NCI-H2029 (cell line): Measurements from ENCODE around the gene CRYZL1.
"Not testable (repeated sequence)": the region's sequence is repeated elsewhere in the genome, so short reads cannot be mapped to it uniquely, and the experiment has no call there.

Source experiments
- DNase-seq: peaks from one replicate; lab custom pipeline; 2025; lab: John Stamatoyannopoulos, UW

The CRYZL1 gene

DNA sequence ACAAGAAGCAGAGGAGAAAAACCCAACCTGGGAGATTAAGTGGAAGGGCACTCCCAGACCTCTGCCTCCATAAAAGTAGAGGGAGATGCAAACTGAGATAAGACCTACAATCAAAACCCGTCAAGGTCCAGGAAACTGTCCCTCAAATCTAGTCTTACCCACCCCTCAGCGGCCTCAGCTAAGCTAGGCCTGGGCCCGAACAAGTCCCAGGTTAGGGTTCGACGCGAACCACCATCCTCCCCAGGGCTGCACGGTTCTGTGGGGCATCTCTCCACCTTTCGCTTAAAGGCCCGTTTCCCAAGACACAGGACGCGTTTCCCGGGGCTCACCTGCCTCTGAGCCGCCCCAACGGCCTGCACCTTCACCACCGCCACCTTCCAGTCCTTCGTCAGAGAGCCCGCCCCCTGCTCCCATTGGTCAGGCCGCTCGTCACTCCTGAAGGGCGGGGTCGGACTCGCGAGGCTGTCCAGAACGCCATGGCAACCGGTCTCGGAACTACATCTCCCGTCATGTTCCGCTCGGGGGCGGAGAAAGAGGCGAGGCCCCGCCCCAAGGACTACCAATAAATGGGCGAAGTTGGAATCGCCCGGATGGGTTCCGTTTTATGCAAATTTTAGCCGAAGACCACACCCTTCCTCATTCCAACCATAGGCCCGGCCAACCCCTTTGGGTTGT lies at the start of gene CRYZL1:
CRYZL1 (minus strand) TSS at position 390 of the 675 bp plus-strand sequence. CDS start 10,190 bp downstream, outside the sequence.
- DNase-seq = peak; percentile 100

DNA sequence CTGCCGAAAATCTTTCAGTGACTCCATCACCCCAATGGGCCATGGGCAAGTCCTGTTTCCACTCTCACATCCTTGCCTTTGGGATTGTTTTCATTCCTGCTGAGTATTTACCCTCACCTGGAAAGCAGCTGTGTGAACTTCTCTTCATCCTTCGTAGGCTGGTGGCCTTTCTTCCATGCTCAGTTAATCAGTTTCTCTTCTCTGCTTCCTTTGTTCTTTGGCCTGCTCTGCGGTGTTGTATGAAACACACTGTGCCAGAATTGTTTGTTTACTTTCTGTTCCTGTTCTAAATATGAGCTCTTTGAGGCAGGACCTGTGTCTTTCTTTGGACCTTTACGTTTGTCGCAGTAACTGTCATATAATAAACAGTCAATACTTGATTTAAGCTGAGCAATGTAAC lies 49.3 kb upstream of the CRYZL1 start:
- peak; percentile 19 for DNase-seq

- DNase-seq = no peak
Measured at GRCh38 chr21:33688353-33688752, 46.8 kb upstream of the CRYZL1 start.

GRCh38 chr21:33687634-33688033 lies 46.1 kb upstream of the CRYZL1 start:
- DNase-seq = no peak

- peak; percentile 56 for DNase-seq
Measured at GRCh38 chr21:33686386-33686785, 44.8 kb upstream of the CRYZL1 start.

- DNase-seq = no peak
Measured at GRCh38 chr21:33685613-33686197, 44.2 kb upstream of the CRYZL1 start.

DNA sequence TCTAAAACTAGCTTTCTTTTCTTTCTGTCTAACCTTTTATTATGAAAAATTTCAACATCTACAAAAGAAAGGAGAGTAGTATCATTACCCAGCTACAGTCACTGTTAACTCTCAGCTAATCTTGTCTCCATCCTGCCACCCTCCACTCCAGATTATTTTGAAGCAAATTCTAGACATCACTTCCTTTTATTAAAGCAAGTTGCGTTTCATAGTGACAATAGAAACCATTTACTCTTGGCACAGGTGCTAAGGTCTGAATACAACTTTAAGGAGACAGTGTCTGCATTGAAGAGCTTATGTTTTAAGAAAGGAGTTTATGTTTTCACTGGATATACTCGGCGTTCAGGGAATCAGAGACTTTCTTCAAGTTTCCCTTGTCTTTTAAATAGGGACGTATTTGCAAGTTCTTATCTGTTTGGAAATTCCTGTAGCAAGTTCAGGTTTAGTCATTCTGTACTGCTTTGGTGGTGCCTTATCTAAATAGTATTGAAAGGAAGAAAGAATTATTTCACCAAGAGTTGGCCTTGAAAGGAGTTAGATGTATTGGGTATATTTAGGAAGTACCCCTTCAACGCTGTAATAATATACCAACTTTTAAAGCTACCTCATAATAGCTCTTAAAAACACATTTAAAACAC lies 43.5 kb upstream of the CRYZL1 start:
- DNase-seq = no peak

GRCh38 chr21:33684068-33684467 lies 42.5 kb upstream of the CRYZL1 start:
- DNase-seq = no peak

DNA sequence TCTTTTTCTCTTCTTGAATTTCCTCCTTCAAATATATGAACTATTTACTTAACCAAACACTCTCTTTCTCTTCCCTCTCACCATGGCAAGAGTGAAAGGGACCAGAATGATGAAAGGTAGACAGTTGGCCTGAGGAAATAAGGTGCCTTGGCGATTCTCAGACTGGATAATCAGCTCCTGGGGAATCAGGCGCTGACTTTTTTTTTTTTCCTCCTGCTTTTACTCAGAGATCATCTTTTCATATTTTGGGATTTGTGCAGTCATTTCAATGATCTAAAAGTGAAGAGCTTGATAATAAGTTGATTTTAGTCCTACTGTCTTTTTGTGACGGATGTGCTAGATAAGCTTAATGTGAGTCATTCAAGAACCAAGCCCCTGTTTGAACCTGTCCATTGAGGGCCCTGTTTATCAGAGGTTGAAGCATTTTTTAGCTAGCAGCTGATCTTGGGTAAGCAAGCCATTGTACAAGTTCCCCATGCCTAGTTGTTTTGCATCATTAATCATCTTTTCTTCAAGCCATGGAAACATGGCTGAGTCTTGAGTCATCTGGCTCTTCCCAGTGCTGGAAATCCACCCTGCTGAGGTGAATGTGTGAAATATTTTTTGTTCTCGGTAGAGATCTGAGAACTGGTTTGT lies 41.6 kb upstream of the CRYZL1 start:
- no peak for DNase-seq

DNA sequence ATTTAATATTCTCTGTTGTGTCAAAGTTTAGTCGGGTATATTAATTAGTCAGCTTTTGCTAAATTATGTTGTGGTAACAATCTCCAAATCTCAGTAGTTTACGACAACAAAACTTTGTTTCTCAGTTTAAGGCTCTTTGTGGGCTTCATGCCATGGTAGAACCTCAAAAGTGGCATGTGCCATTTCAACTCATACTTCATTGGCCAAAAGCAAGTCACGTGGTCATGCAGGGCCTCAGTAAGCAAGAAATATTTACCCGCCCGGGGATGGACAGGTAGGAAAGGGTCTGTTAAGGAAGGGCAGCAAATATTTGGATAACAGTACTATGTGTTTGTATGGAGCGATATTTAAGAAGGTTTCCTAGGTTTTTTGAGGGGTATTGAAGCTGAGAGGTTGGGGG lies 39.3 kb upstream of the CRYZL1 start:
- DNase-seq = no peak

GRCh38 chr21:33677450-33677849 lies 35.9 kb upstream of the CRYZL1 start:
- no peak for DNase-seq

- not testable (repeated sequence) for DNase-seq
Measured at GRCh38 chr21:33676666-33677065, 35.1 kb upstream of the CRYZL1 start.

DNA sequence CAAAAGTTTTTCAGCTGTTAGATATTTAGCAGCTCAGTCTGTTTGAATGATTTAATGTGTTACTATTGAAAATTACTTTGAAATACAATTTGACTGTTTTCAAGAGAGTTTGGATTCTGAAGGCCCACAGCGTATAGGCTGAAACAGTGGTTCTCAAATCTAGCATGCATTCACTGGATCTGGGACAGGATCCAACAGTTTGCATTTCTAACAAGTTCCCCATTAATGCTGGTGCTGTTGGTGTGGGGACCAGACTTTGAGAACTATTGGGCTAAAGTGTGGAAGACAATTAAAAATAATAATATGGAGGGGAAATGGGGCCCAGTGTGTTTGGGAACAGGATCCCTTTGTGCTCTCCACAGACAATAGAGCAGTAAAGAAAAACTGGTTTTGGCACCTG lies 32.7 kb upstream of the CRYZL1 start:
- DNase-seq = no peak

DNA sequence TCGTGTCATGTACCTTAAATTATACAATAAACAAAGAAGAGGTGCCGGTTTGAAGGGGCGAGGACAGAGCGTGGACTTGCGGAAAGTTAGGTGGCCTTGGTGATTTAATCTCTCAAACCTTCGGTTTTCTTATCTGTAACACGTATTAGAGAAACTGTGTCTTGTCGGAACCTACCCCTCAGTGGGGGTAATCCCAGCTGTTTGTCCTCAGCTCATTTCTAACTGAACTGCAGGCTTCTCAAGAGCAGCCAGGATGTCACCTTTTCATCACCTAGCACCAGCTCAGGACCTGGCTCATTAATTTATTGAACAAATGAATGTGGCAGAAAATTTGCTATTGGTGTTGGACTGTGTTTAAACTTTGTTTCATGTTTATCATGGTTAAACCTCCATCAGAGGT lies 31.9 kb upstream of the CRYZL1 start:
- DNase-seq = no peak

GRCh38 chr21:33670076-33670978 lies 28.8 kb upstream of the CRYZL1 start:
- no peak for DNase-seq

- DNase-seq = no peak
Measured at GRCh38 chr21:33668620-33669019, 27.1 kb upstream of the CRYZL1 start.

DNA sequence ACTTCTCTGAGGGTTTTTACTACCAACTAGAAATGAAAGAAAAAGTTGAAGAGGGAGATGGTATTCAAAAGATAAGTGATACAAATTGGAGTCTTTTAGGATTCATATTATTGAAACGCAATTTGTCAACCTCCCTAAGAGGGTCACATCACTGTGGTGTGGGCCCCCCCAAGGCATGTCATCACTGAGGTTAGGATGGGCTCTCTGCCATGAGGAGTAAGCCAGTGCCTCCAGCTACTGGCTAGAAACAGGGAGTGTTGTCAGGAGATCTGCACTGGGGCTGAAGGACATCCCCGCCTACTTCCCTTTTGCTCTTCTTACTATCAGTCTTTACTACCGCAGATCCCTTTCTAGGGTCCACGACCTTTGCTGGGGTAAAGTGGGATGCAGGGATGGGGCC lies 26.6 kb upstream of the CRYZL1 start:
- DNase-seq = no peak

GRCh38 chr21:33667636-33668035 lies 26.1 kb upstream of the CRYZL1 start:
- DNase-seq = no peak

DNA sequence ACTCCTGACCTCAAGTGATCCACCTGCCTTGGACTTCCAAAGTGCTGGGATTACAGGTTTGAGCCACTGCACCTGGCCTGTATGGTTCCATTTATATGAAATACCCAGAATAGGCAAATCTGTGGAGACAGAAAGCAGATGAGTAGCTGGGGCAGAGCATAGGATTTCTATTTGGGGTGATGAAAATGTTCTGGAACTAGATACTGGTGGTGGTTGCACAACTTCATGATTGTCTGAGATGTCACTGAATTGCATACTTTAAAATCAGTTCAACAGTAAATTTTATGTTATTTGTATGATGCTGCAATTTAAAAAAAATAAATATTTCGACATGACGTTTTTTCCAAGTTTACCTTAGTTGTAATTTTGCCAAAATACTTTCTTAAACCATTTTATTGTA lies 24.6 kb upstream of the CRYZL1 start:
- DNase-seq = no peak

- DNase-seq = no peak
Measured at GRCh38 chr21:33664135-33664534, 22.6 kb upstream of the CRYZL1 start.

- no peak for DNase-seq
Measured at GRCh38 chr21:33663241-33663640, 21.7 kb upstream of the CRYZL1 start.

DNA sequence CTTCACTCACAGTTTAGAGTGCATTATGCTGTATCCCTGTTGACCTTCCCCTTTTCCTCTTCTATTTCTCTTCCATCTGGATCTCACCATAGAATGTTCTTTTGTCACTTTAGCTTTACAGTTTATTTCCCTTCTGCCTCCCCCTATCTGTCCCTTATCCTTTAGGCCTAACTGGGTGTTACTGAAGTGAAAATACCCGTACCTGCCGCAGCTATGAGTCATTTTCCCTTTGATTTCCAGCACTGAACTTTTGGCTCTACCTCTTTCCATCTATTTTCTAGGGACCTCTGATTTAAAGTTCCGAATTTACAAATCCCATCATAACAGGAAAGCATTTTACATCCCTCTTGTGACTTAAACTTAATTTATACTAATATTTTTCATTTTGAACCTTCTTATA lies 20.5 kb upstream of the CRYZL1 start:
- no peak for DNase-seq
